HG03575 (cell line): ENCODE results near the gene TNRC6C.

Source experiments
- ATAC-seq: cut with Tn5 transposase; IDR thresholded peaks from one replicate; pipeline ENCODE4 v1.9.1; 2021; ENCODE audit not compliant: unreplicated experiment, insufficient number of reproducible peaks, low FRiP score; ENCODE audit errors: extremely low read depth

The TNRC6C gene

DNA sequence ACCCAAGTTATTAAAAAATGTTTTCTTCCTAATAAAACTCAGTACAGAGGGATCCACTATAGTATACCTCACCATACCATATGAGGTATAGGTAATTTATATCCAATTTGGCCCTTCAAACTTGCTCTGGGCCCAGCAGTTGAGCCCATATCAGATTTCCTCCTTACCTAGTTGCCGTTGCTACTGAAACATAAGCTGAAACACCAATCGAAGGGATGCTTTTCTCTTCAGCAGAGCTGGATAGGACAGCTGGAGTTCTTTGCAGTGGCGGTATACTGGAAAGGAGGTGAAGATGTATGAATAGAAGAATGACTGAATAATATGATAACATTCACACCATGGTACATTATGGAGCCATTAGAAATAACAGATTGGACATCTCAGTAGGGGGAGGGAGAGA is 42.7 kb downstream of the TNRC6C start:
- no peak for ATAC-seq

DNA sequence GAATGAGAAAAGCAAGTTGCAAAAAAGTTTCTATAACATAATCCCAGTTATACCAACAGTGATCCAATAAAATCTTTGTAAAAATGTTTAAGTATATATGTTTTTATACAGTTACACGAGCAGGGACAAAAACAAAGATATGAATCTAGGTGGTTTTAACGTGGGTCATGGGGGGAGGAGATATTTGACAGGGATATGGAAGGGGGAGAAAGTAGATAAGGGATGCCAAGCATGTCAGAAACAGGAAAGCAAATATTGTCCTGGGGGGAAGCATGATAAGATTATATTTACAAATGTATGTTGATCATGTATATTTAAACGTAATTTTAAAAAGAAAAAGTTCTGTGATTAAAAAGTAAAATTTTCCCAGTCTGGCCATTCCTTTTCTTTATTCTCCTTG is 43.1 kb downstream of the TNRC6C start:
- ATAC-seq = no peak

GRCh38 chr17:78002166-78002565 is 43.7 kb downstream of the TNRC6C start:
- ATAC-seq = no peak

DNA sequence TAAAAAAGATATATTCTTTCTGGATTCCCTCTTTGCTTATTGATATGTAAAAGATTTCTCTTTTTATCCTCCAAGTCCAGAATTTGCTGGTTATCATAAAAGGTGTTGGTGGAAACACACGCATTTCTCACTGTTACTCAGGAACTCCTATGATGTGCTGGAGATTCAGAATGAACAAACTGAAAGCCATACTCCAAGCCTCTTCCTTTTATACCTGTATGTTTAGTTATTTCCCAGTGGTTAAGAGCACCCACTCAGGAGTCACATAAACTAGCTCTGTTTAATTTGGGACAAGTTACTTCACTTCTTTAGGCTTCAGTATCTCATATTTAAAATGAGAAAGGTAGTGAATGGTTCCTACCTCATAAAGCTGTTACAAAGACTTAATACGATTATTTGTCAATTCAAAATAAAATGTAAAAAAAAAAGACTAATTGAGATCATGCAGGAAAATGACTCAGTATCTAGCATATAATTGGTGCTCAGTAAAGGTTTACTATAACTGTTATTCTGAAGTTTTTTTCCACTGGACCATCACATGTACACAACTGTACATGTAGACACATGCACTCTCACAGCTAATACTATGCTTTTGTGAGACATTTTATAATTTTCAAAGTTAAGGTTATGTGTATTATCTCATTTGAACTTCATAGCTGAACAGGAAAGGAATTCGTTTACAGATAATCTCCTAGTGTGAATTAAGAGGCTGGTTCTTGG is 47.1 kb downstream of the TNRC6C start:
- ATAC-seq = no peak

DNA sequence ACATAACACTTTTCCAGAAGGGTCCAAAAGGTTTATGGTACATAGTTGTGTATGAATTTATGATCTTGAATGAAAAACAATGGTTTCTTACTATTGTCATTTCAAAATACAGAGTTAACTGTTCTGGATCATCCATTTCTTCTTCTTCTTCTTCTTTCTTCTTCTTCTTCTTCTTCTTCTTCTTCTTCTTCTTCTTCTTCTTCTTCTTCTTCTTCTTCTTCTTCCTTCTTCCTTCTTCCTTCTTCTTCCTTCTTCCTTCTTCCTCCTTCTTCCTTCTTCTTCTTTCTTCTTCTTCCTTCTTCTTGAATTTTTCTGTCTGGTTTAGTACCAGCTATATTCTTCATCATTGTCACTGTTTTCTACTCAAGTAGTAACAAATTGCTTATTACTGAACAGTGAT is 47.8 kb downstream of the TNRC6C start:
- ATAC-seq = no peak

- ATAC-seq = no peak
Measured at GRCh38 chr17:78007647-78008046, 49.1 kb downstream of the TNRC6C start.

DNA sequence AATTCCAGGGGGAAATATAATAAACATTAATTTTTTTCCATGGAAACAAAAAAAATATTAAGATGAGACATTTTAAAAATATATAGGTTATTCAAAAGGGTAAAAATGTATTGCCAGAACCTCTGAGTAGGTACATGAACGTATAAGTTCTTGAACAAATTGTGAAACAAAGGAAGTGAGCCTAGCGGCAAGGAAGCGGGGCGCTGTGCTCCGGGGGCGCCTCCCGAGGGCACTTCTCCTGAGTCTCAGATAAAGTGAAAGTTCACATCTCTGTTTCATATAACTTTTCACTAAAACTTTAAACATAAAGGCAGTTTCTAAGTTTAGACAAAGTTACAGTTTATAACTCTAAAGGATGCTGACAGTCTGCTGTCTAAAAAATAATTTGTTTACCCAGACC is 52.3 kb downstream of the TNRC6C start:
- ATAC-seq = no peak

DNA sequence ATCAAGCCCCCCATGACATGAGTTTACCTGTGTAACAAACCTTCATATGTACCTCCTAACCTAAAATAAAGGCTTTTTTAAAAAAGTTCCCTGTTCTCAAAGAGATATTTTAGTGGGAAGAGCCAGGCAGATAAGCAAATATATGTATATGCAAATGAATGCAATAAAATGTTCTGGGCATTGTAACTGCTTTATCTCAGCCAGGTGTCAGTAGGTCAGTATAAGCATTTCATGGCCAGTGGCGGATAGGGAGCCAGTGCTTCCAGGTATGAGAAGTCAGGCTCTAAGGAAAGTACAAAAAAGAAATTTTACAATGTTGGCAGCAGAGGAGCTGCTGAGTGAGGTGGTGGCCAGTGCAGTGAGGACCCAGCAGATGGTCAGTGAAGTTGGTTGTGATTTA is 53.9 kb downstream of the TNRC6C start:
- no peak for ATAC-seq

DNA sequence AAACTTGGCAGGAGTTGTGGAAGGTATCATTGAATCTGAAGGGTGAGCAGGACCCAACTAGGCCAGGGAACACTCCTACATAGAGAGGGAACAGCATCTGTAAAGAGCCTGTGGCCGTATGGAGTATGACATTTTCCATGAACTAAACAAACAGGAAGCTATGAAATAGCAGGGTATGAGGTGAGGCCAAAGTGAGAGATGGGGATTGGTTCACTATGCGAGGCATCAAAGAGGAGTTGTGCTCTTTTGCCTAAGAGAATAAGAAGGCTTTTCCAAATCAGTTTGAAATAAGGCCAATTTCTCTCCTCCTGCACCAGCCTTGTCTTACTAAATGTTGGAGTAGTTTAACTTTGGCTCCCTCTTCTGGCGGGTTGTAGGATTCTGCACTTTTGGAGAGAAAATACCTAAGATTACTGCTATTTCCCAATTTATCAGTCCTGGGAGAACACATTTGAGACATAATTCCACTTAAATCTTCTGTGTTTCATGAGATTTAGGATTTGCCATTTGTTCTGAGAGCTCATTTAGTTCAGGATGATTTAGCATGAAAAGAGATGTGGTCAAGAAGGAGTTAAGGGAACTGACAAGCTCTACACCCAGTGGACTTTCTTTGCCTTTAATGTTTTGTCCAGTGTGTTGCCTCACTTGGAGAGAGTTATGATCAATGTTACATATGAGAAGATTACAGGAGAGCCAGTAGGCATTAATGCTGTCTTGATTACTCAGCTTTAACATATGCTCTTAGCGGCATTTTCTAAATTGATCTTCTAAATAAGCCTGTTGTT is 55.4 kb downstream of the TNRC6C start:
- ATAC-seq = no peak

GRCh38 chr17:78014646-78015045 is 56.1 kb downstream of the TNRC6C start:
- no peak for ATAC-seq

GRCh38 chr17:78016852-78017251 is 58.3 kb downstream of the TNRC6C start:
- ATAC-seq = no peak

DNA sequence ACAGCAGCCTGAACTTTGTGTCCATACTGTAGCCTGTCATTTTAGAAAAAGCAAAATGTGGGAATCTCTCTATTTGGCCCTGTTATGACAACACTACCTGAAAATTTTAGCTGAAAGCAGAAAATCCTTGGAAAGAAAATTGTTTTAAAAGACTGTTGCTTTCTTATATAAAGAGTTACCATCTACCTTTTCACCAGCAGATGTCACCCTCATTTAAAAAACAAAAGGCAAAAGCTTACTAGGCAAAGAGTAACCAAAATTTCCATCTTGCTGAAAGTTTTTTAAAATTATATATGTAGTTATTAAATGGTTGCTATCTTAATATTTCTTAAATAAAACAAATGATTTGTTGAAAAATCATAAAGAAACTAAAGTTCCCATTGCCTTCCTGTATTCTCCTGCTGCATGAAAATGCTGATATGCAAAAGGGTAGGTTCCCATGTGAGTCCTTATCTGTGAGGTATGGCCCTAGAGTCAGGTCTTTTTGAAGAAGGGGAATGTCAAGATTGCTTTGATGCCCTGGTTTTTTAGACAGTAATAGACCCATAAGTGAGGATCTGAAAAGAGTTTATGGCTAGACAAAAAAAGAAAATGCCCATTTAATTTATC is 61.0 kb downstream of the TNRC6C start:
- ATAC-seq = no peak

GRCh38 chr17:78019976-78020716 is 61.6 kb downstream of the TNRC6C start:
- no peak for ATAC-seq

- ATAC-seq = no peak
Measured at GRCh38 chr17:78020717-78021108, 62.2 kb downstream of the TNRC6C start.

- ATAC-seq = no peak
Measured at GRCh38 chr17:78022425-78022824, 63.9 kb downstream of the TNRC6C start.

DNA sequence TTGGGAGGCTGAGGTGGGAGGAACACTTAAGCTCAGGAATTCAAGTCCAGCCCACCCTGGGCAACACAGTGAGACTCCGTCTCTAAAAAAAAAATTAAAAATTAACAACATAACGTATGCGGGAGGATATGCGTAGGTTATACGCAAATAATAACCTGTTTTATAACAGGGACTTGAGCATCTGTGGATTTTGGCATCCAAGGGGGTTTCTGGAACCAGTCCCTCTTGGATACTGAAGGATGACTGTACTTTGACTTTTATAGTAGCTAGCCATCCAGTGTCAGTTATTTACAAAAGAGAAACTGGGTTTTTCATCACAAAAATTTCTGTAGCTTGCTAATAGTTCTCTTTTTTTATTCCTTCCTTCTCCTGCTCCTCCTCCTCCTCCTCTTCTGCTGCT is 64.5 kb downstream of the TNRC6C start:
- no peak for ATAC-seq

GRCh38 chr17:78026381-78026780 is 67.9 kb downstream of the TNRC6C start:
- no peak for ATAC-seq

DNA sequence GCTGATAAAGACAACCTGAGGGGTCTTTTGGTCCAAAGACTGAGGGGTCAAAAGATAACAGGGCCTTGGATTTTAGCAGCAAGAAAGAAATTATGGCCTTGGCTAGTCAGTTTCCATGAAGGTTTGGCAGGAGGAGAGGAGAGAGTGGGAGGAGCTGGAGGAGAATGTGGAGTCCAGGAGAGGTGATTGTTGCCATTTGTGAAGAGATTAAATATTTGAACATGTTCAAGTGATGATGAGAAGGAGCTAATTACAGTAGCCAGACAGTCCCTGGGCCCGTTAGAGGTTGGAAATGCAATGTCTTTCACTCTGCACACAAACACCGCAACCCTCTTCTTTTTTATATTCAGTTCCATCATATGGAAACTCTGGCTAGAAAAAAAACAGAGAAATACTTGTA is 68.6 kb downstream of the TNRC6C start:
- no peak for ATAC-seq

DNA sequence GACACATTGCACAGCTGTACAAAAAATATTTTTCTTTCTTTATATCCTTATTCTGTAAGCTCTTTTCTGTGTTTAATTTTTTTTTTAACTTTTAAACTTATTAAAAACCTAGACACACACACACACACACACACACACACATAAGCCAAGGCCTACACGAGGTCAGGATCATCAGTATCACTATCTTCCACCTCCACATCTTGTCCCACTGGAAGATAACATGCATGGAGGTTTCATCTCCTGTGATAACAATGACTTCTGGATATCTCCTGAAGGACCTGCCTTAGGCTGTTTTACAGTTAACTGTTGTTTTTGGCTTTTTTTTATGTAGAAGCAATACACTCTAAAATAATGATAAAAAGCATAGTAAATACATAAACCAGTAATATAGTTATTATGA is 71.2 kb downstream of the TNRC6C start:
- ATAC-seq = no peak

- ATAC-seq = no peak
Measured at GRCh38 chr17:78031435-78031834, 72.9 kb downstream of the TNRC6C start.
